IMR-90 (cell line): ENCODE data around the gene GP9. TPM values are rescaled to one million over a fixed set of nuclear protein-coding genes. Genes with fewer than 3 reads are reported as not detected.

ENCODE experiments used
- ATAC-seq: fragments of 200-7000 bp; cut with Tn5 transposase; 2 replicates; pipeline ENCODE4 v1.9.1; 2020; ENCODE audit warnings: low read depth, mild to moderate bottlenecking, moderate library complexity
- BruUV-seq: library from RNA; stranded (reverse); fragments of 400-500 nt; replicated peaks from 2 replicates; lab custom pipeline; 2021; lab: Mats Ljungman, UMichigan
- CTCF ChIA-PET: fragments of 300-600 bp; formaldehyde crosslinking; extraction: SDS; loops from one replicate; lab custom pipeline; 2021; ENCODE audit warnings: antibody characterized with exemption; lab: Yijun Ruan, JAX
- POLR2A ChIA-PET: fragments of 300-600 bp; sonication (Branson Sonifier 250); formaldehyde crosslinking; loops from one replicate; lab custom pipeline; 2022; ENCODE audit warnings: antibody characterized with exemption; ENCODE audit not compliant: unreplicated experiment; lab: Charles Lee
- DNase-seq: peaks from one replicate; pipeline ENCODE4 v3.0.0; 2013
- H2AFZ ChIP-seq: replicated peaks from 2 replicates; pipeline ENCODE3; 2013; ENCODE audit warnings: low read length, mild to moderate bottlenecking; ENCODE audit not compliant: poor library complexity
- H2AK5ac ChIP-seq: 2 replicates; pipeline ENCODE4 v1.6.1; 2013; ENCODE audit warnings: low read depth, low read length, inconsistent platforms
- H2AK9ac ChIP-seq: replicated peaks from 2 replicates; pipeline ENCODE3; 2013; ENCODE audit warnings: mild to moderate bottlenecking, low read depth, low read length, moderate library complexity; ENCODE audit not compliant: poor library complexity
- H2BK120ac ChIP-seq: 2 replicates; pipeline ENCODE4 v1.6.1; 2013; ENCODE audit warnings: low read depth, low read length, inconsistent platforms
- H2BK15ac ChIP-seq: 3 replicates; pipeline ENCODE4 v1.6.1; 2013; ENCODE audit warnings: low read depth, low read length, inconsistent platforms
- H2BK20ac ChIP-seq: 2 replicates; pipeline ENCODE4 v1.6.1; 2013; ENCODE audit warnings: low read depth, mild to moderate bottlenecking, inconsistent platforms, low read length, moderate library complexity
- H2BK5ac ChIP-seq: 2 replicates; pipeline ENCODE4 v1.6.1; 2013; ENCODE audit warnings: mild to moderate bottlenecking, low read depth, low read length, inconsistent platforms; ENCODE audit not compliant: poor library complexity, severe bottlenecking
- H3K14ac ChIP-seq: replicated peaks from 2 replicates; pipeline ENCODE4 v1.6.1; 2013; ENCODE audit warnings: low read depth, low read length, inconsistent platforms
- H3K18ac ChIP-seq: 2 replicates; pipeline ENCODE4 v1.6.1; 2013; ENCODE audit warnings: low read depth, low read length, control low read depth
- H3K23ac ChIP-seq: 2 replicates; pipeline ENCODE4 v1.6.1; 2013; ENCODE audit warnings: low read depth, low read length, inconsistent platforms
- H3K27ac ChIP-seq: 2 replicates; pipeline ENCODE4 v1.5.1; 2013; ENCODE audit warnings: mild to moderate bottlenecking, control low read depth, low read length; ENCODE audit not compliant: insufficient read depth
- H3K27me3 ChIP-seq: 2 replicates; pipeline ENCODE4 v1.6.1; 2013; ENCODE audit warnings: low read length; ENCODE audit not compliant: control insufficient read depth, insufficient read depth
- H3K36me3 ChIP-seq: 2 replicates; pipeline ENCODE4 v1.6.1; 2013; ENCODE audit warnings: low read length, mixed read lengths; ENCODE audit not compliant: control insufficient read depth, insufficient read depth
- H3K4ac ChIP-seq: 2 replicates; pipeline ENCODE4 v1.6.1; 2013; ENCODE audit warnings: low read depth, low read length, inconsistent platforms
- H3K4me1 ChIP-seq: 2 replicates; pipeline ENCODE4 v1.6.1; 2013; ENCODE audit warnings: low read length, mixed read lengths; ENCODE audit not compliant: control insufficient read depth, insufficient read depth
- H3K4me2 ChIP-seq: 2 replicates; pipeline ENCODE4 v1.6.1; 2013; ENCODE audit warnings: low read depth, mild to moderate bottlenecking, control low read depth, low read length, moderate library complexity
- H3K4me3 ChIP-seq: 2 replicates; pipeline ENCODE4 v1.5.1; 2013; ENCODE audit warnings: low read depth, mild to moderate bottlenecking, control low read depth, low read length, moderate library complexity; ENCODE audit not compliant: insufficient read depth
- H3K56ac ChIP-seq: 2 replicates; pipeline ENCODE4 v1.6.1; 2013; ENCODE audit warnings: low read length, inconsistent platforms; ENCODE audit not compliant: insufficient read depth; ENCODE audit errors: extremely low read depth
- H3K79me1 ChIP-seq, 2 experiments: 2 replicates each; pipeline ENCODE4 v1.6.1; 2013; ENCODE audit warnings: low read length in 2 of 2, inconsistent platforms in 1 of 2, low read depth in 1 of 2
- H3K9ac ChIP-seq: 2 replicates; pipeline ENCODE4 v1.6.1; 2013; ENCODE audit warnings: low read depth, low read length, control low read depth
- H3K9me1 ChIP-seq: 2 replicates; pipeline ENCODE4 v1.6.1; 2013; ENCODE audit warnings: low read length, inconsistent platforms; ENCODE audit not compliant: insufficient read depth
- H3K9me3 ChIP-seq: 2 replicates; pipeline ENCODE4 v1.6.1; 2013; ENCODE audit warnings: low read length; ENCODE audit not compliant: control insufficient read depth, insufficient read depth
- H4K20me1 ChIP-seq: 2 replicates; pipeline ENCODE4 v1.6.1; 2013; ENCODE audit warnings: low read length, inconsistent platforms; ENCODE audit not compliant: insufficient read depth
- H4K5ac ChIP-seq: 2 replicates; pipeline ENCODE4 v1.6.1; 2013; ENCODE audit warnings: mild to moderate bottlenecking, low read depth, low read length, control low read depth
- H4K8ac ChIP-seq, 2 experiments: 2 replicates each; pipeline ENCODE4 v1.6.1; 2013; ENCODE audit warnings: low read depth in 2 of 2, low read length in 2 of 2, control low read depth in 1 of 2, inconsistent platforms in 1 of 2
- H4K91ac ChIP-seq: 2 replicates; pipeline ENCODE4 v1.6.1; 2013; ENCODE audit warnings: low read depth, low read length, inconsistent platforms; ENCODE audit not compliant: insufficient read depth
- BHLHE40 ChIP-seq: fragments of 150-350 bp; IDR thresholded peaks from 2 replicates; pipeline ENCODE4 v1.6.1; 2016; ENCODE audit warnings: mild to moderate bottlenecking, low read depth, low read length
- CEBPB ChIP-seq: IDR thresholded peaks from 2 replicates; pipeline ENCODE4 v1.6.1; 2012; ENCODE audit warnings: low read depth, low read length, improper control_type of control experiment
- FOS ChIP-seq: fragments of 150-350 bp; IDR thresholded peaks from 2 replicates; pipeline ENCODE4 v1.6.1; 2016; ENCODE audit warnings: low read depth, low read length
- MAFK ChIP-seq: IDR thresholded peaks from 2 replicates; pipeline ENCODE4 v1.6.1; 2012; ENCODE audit warnings: low read depth, low read length, improper control_type of control experiment
- MAZ ChIP-seq: IDR thresholded peaks from 2 replicates; pipeline ENCODE4 v1.6.1; 2012; ENCODE audit warnings: low read depth, mild to moderate bottlenecking, low read length, improper control_type of control experiment, moderate library complexity, borderline replicate concordance
- MXI1 ChIP-seq: IDR thresholded peaks from 2 replicates; pipeline ENCODE4 v1.6.1; 2012; ENCODE audit warnings: low read depth, mild to moderate bottlenecking, low read length, moderate library complexity, borderline replicate concordance
- NFE2L2 ChIP-seq: fragments of 150-350 bp; IDR thresholded peaks from 2 replicates; pipeline ENCODE4 v1.6.1; 2016; ENCODE audit warnings: low read depth, mild to moderate bottlenecking, low read length
- POLR2A ChIP-seq: IDR thresholded peaks from 2 replicates; pipeline ENCODE4 v1.6.1; 2012; ENCODE audit warnings: mild to moderate bottlenecking, low read depth, low read length
- RAD21 ChIP-seq: IDR thresholded peaks from 2 replicates; pipeline ENCODE4 v1.6.1; 2012; ENCODE audit warnings: low read length, improper control_type of control experiment
- RCOR1 ChIP-seq: IDR thresholded peaks from 2 replicates; pipeline ENCODE4 v1.6.1; 2012; ENCODE audit warnings: mild to moderate bottlenecking, low read length, improper control_type of control experiment; ENCODE audit not compliant: insufficient replicate concordance
- RFX5 ChIP-seq: IDR thresholded peaks from 2 replicates; pipeline ENCODE4 v1.8.0; 2012; ENCODE audit warnings: low read depth, mild to moderate bottlenecking, low read length, moderate library complexity
- SMC3 ChIP-seq: fragments of 150-350 bp; IDR thresholded peaks from 2 replicates; pipeline ENCODE4 v1.6.1; 2016; ENCODE audit warnings: low read depth, mild to moderate bottlenecking, antibody characterized with exemption, low read length, moderate library complexity
- USF2 ChIP-seq: fragments of 150-350 bp; IDR thresholded peaks from 2 replicates; pipeline ENCODE4 v1.6.1; 2017; ENCODE audit warnings: mild to moderate bottlenecking, antibody characterized with exemption, low read length, low read depth
- WGBS, 2 experiments: methylation state at CpG; one replicate each; pipeline versions ENCODE4 v1.1.5 to v1.1.7; 2013; ENCODE audit warnings: missing lambda C conversion rate in 2 of 2; ENCODE audit not compliant: insufficient read length in 1 of 2; ENCODE audit errors: extremely low coverage in 2 of 2; 5-methylcytosine and 5-hydroxymethylcytosine counted together
- dilution Hi-C: fragments of 300-500 bp; cut with HindIII; formaldehyde crosslinking; loops from one replicate; pipeline ENCODE4 v1.14.3; 2018; ENCODE audit warnings: low sequenced_read_pairs; ENCODE audit not compliant: unreplicated experiment
- in situ Hi-C: fragments of 300-500 bp; cut with MboI; formaldehyde crosslinking; loops from 3 replicates; pipeline ENCODE4 v1.14.3; 2019; ENCODE audit warnings: low sequenced_read_pairs, inconsistent platforms, mixed read lengths
- intact Hi-C: fragments of 100-400 bp; cut with micrococcal nuclease; formaldehyde crosslinking; loops from 2 replicates; pipeline ENCODE4 v1.10.0; 2022
- polyA plus RNA-seq, 3 experiments: library from polyadenylated mRNA; depleted of rRNA; stranded (reverse); fragments of >200 nt; gene quantifications; 2 replicates each; pipeline ENCODE4 v1.2.3, GENCODE V29; 2012; ENCODE audit warnings: low replicate concordance in 1 of 3
- total RNA-seq: library from RNA; depleted of rRNA; stranded (reverse); fragments of >200 nt; gene quantifications from 2 replicates; pipeline ENCODE4 v1.2.3, GENCODE V29; 2012

The GP9 gene
- total and polyA plus RNA-seq, 2 of the 4 experiments (the other 2 are of a cell fraction), result not detected

- Histone ChIP-seq H3K9me1 (no peaks in the 10 kb centered on the region), H3K27ac (no peak overlapping the region), H3K23ac (no peak overlapping the region), H3K79me1 (no peaks in the 10 kb centered on the region), H3K27me3 (peaks cover 26% of the 10 kb centered on the region), H4K5ac (no peak overlapping the region), H3K4me3 (no peak overlapping the region), H4K91ac (no peak overlapping the region), H4K8ac (no peak overlapping the region), H3K14ac (no peak overlapping the region), H3K9me3 (peaks cover 4% of the 10 kb centered on the region), H3K4me1 (peaks cover 2% of the 10 kb centered on the region; the same call in 1 of the 2 replicates), H2BK120ac (no peak overlapping the region), H2BK5ac (no peak overlapping the region), H2AK5ac (no peak overlapping the region), H4K20me1 (no peaks in the 10 kb centered on the region), H2AFZ (no peak overlapping the region), H3K4me2 (no peak overlapping the region), H2BK15ac (no peak overlapping the region), H2BK20ac (no peak overlapping the region), H3K9ac (no peak overlapping the region), H3K56ac (no peak overlapping the region), H2AK9ac (no peak overlapping the region), H3K18ac (no peak overlapping the region), H3K36me3 (no peaks in the 10 kb centered on the region), H3K4ac (no peak overlapping the region)
- dilution Hi-C loops (no loop called here), intact Hi-C loops (no loop called here), in situ Hi-C loops (no loop called here)
- DNase-seq, result no peak
- POLR2A ChIA-PET, result no interaction called here
- TF ChIP-seq POLR2A (no peak), SMC3 (no peak), NFE2L2 (no peak), RFX5 (no peak), MAFK (no peak), CEBPB (no peak), RAD21 (no peak), RCOR1 (no peak), MAZ (no peak), MXI1 (no peak), FOS (no peak), USF2 (no peak), BHLHE40 (no peak)
- WGBS, 2 experiments, result 95% methylated on average over 4 of the region's 10 CpGs; no CpG with 5 or more reads in 1 of the 2 experiments
- no peak for ATAC-seq
- BruUV-seq, result no TSS peak
- CTCF ChIA-PET, result no interaction called here
Measured at GRCh38 chr3:129063091-129063640, 2.6 kb downstream of the GP9 start.
